H4 (cell line): ENCODE results near the gene LRRC2. TPM values are rescaled to one million over a fixed set of nuclear protein-coding genes. Genes with fewer than 3 reads are reported as not detected.
"Not testable (repeated sequence)": the region's sequence is repeated elsewhere in the genome, so short reads cannot be mapped to it uniquely, and the experiment has no call there.

Experiments used
- DNase-seq: peaks from one replicate; pipeline ENCODE4 v3.0.0-alpha.2; 2015; ENCODE audit warnings: low spot score
- total RNA-seq: library from RNA; depleted of rRNA; stranded (reverse); fragments of >200 nt; shearing (Covaris generic); gene quantifications from 2 replicates; pipeline ENCODE4 v1.2.3, GENCODE V29; 2014

Gene LRRC2
- total RNA-seq, 1 experiment from 2014 or later = 0.04 TPM

GRCh38 chr3:46584598-46585467 is 18.7 kb upstream of the LRRC2 start:
- no peak for DNase-seq

- no peak for DNase-seq
Measured at GRCh38 chr3:46580675-46581074, 14.6 kb upstream of the LRRC2 start.

GRCh38 chr3:46579756-46580286 is 13.7 kb upstream of the LRRC2 start:
- DNase-seq = no peak

- DNase-seq = no peak
Measured at GRCh38 chr3:46578973-46579755, 13.1 kb upstream of the LRRC2 start.

- DNase-seq = not testable (repeated sequence)
Measured at GRCh38 chr3:46577580-46578249, 11.6 kb upstream of the LRRC2 start.

GRCh38 chr3:46576879-46577278 is 10.8 kb upstream of the LRRC2 start:
- no peak for DNase-seq

- DNase-seq = no peak
Measured at GRCh38 chr3:46576386-46576785, 10.3 kb upstream of the LRRC2 start.

GRCh38 chr3:46575577-46576222 is 9.6 kb upstream of the LRRC2 start:
- DNase-seq = no peak

GRCh38 chr3:46574881-46575576 is 8.9 kb upstream of the LRRC2 start:
- no peak for DNase-seq

- DNase-seq = no peak
Measured at GRCh38 chr3:46574243-46574646, 8.1 kb upstream of the LRRC2 start.

- no peak for DNase-seq
Measured at GRCh38 chr3:46573701-46574100, 7.6 kb upstream of the LRRC2 start.

- no peak for DNase-seq
Measured at GRCh38 chr3:46571684-46572083, 5.6 kb upstream of the LRRC2 start.

GRCh38 chr3:46565607-46566039 is 479 bp downstream of the LRRC2 start:
- no peak for DNase-seq

GRCh38 chr3:46565077-46565476 is 1.0 kb downstream of the LRRC2 start:
- no peak for DNase-seq

- no peak for DNase-seq
Measured at GRCh38 chr3:46564190-46565021, 1.7 kb downstream of the LRRC2 start.

GRCh38 chr3:46561951-46562350 is 4.2 kb downstream of the LRRC2 start:
- DNase-seq = no peak

- no peak for DNase-seq
Measured at GRCh38 chr3:46561511-46561910, 4.6 kb downstream of the LRRC2 start.

GRCh38 chr3:46559091-46559704 is 6.9 kb downstream of the LRRC2 start:
- DNase-seq = no peak
